ENCODE measurements around the gene TRABD2B. TPM values are rescaled to one million over a fixed set of nuclear protein-coding genes. Genes with fewer than 3 reads are reported as not detected.
A peak's percentile ranks its signal among the peaks of the same experiment; 100 is the strongest.

TRABD2B gene
- total RNA-seq, 6 donors from 2014 or later, result under 0.01 to 2.1 (median 0.62) TPM

DNA sequence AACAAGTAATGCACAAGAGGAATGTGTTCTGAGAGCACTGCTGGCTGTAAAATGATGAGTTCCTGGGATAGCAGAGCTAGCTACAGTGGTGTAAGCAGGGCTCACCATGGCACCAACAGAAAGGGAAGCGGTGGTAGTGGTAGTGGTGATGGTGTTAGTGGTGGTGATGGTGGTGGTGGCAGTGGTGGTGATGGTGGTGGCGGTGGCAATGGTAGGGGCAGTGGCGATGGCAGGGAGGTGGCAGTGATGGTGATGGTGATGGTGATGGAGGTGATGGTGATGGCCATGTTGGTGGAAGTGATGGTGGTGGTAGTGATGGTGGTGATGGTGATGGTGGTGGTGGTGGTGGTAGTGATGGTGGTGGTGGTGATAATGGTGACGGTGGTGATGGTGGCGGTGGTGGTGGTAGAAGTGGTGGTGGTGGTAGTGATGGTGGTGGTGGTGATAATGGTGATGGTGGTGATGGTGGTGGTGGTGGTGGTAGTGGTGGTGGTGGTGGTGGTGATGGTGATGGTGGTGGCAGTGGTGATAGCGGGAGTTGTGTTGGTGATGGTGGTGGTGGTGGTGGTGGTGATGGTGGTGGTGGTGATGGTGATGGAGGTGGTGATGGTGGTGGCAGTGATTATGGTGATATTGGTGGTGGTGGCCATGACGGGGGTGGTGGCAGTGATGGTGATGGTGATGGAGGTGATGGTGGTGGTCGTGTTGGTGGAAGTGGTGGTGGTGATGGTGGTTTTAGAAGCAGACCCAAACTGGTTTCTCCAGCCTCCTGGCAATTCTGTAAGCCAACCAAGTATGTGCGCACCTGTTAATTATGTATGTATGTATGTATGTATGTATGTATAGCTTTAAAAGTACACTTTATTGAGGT is 254.1 kb downstream of the TRABD2B start:
- WGBS, 2 donors, result 79 to 81% methylated on average over 9 of the region's 9 CpGs
- no peaks in the 10 kb centered on the region for H3K36me3 ChIP-seq
- no peak overlapping the region for H3K4me3 ChIP-seq
- no peaks in the 10 kb centered on the region for H3K4me1 ChIP-seq
- DNase-seq (no peak), ATAC-seq (ENCODE audit: low FRiP score in 2 of 2) (peak in 1 of 2 donors; percentile 24)
- TF ChIP-seq POLR2A (IDR thresholded peaks at IDR 0.05), result no peak
- TF ChIP-seq POLR2AphosphoS5 (IDR thresholded peaks at IDR 0.05), result no peak
- TF ChIP-seq EP300 (IDR thresholded peaks at IDR 0.05), result no peak
- TF ChIP-seq CTCF (IDR thresholded peaks at IDR 0.05), result no peak
- H3K27ac ChIP-seq, result no peak overlapping the region
- H3K27me3 ChIP-seq, result no peaks in the 10 kb centered on the region
- H3K9me3 ChIP-seq, result no peaks in the 10 kb centered on the region

- Histone ChIP-seq H3K27me3 (no peaks in the 10 kb centered on the region), H3K4me3 (no peak overlapping the region), H3K27ac (no peak overlapping the region), H3K36me3 (no peaks in the 10 kb centered on the region), H3K4me1 (no peaks in the 10 kb centered on the region), H3K9me3 (no peaks in the 10 kb centered on the region)
- TF ChIP-seq POLR2AphosphoS5 (IDR thresholded peaks at IDR 0.05) (no peak), CTCF (IDR thresholded peaks at IDR 0.05) (peak in 5 of 6 experiments; percentile 55 to 74 (median 66))
- DNase-seq (no peak), ATAC-seq (ENCODE audit: low FRiP score in 2 of 2) (peak; percentile 67 to 83)
- WGBS, 2 donors, result 26 to 27% methylated on average over 8 of the region's 8 CpGs
Measured at GRCh38 chr1:47738560-47739182, 258.5 kb downstream of the TRABD2B start.

GRCh38 chr1:47732489-47732888 is 264.7 kb downstream of the TRABD2B start:
- Histone ChIP-seq H3K27ac (no peak overlapping the region), H3K9me3 (no peaks in the 10 kb centered on the region), H3K4me1 (no peaks in the 10 kb centered on the region), H3K4me3 (no peak overlapping the region), H3K36me3 (no peaks in the 10 kb centered on the region), H3K27me3 (no peaks in the 10 kb centered on the region)
- DNase-seq (no peak), ATAC-seq (ENCODE audit: low FRiP score in 2 of 2) (no peak)
- TF ChIP-seq POLR2AphosphoS5 (IDR thresholded peaks at IDR 0.05) (no peak), EP300 (IDR thresholded peaks at IDR 0.05) (no peak), POLR2A (IDR thresholded peaks at IDR 0.05) (no peak), CTCF (IDR thresholded peaks at IDR 0.05) (no peak)
- 76 to 83% methylated on average over 3 to 4 of the region's 4 CpGs for WGBS, 2 donors

- Histone ChIP-seq H3K9me3 (no peaks in the 10 kb centered on the region), H3K4me1 (no peaks in the 10 kb centered on the region), H3K27ac (no peak overlapping the region), H3K27me3 (no peaks in the 10 kb centered on the region), H3K36me3 (no peaks in the 10 kb centered on the region), H3K4me3 (no peak overlapping the region)
- TF ChIP-seq POLR2A (IDR thresholded peaks at IDR 0.05) (no peak), EP300 (IDR thresholded peaks at IDR 0.05) (no peak), POLR2AphosphoS5 (IDR thresholded peaks at IDR 0.05) (no peak)
- 82 to 96% methylated on average over 8 of the region's 8 CpGs for WGBS, 2 donors
- no peak for ATAC-seq (ENCODE audit: low FRiP score in 2 of 2)
- no peak for DNase-seq
Measured at GRCh38 chr1:47731730-47732129, 265.5 kb downstream of the TRABD2B start.

DNA sequence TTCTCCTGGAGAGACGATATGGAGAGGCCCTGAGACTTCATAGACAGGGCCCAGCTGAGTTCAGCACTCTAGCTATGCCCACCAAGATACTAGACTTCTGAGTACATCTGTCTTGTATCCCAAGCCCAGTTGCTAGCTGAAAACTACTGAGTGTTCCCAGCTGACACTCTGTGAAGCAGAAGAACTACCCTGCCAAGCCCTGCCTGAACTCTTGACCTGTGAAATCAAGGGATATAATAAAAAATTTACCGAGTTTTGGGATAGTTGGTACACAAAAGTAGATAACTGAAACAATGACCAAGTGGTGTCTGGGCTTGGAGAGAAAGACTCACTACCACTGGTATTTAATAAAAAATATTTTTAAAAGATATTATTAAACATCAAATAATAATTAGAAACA is 267.5 kb downstream of the TRABD2B start:
- TF ChIP-seq EP300 (IDR thresholded peaks at IDR 0.05) (no peak), POLR2AphosphoS5 (IDR thresholded peaks at IDR 0.05) (no peak), CTCF (IDR thresholded peaks at IDR 0.05) (no peak), POLR2A (IDR thresholded peaks at IDR 0.05) (no peak)
- Histone ChIP-seq H3K27ac (no peak overlapping the region), H3K36me3 (no peaks in the 10 kb centered on the region), H3K27me3 (peaks cover 0 to 14% (median 10%) of the 10 kb centered on the region in 4 donors), H3K9me3 (no peaks in the 10 kb centered on the region), H3K4me1 (peaks cover 8 to 17% (median 15%) of the 10 kb centered on the region in 4 donors), H3K4me3 (no peak overlapping the region)
- DNase-seq (no peak), ATAC-seq (ENCODE audit: low FRiP score in 2 of 2) (no peak)
- WGBS, 2 donors, result 83 to 92% methylated on average over 2 of the region's 2 CpGs

Data from upper lobe of left lung (tissue), 6 donors.